Measurements from ENCODE around the gene IFI27L2.

GRCh38 chr14:94123868-94124267 lies 5.5 kb downstream of the IFI27L2 start:
- TF ChIP-seq CTCF (IDR thresholded peaks at IDR 0.05) (no peak), POLR2A (IDR thresholded peaks at IDR 0.05) (no peak)
